Endothelial cell (in vitro differentiated cells): ENCODE measurements around the gene NDUFS4. TPM values are rescaled to one million over a fixed set of nuclear protein-coding genes. Genes with fewer than 3 reads are reported as not detected.

ENCODE experiments used
- DNase-seq: peaks from one replicate; pipeline ENCODE4 v3.0.0; 2021; ENCODE audit warnings: low spot score
- H3K27ac Mint-ChIP-seq: one replicate; pipeline ENCODE4 v1.8.0; 2021; ENCODE audit warnings: mixed read lengths, inconsistent platforms; ENCODE audit not compliant: unreplicated experiment
- H3K27me3 Mint-ChIP-seq: one replicate; pipeline ENCODE4 v1.8.0; 2021; ENCODE audit warnings: mild to moderate bottlenecking, moderate library complexity, mixed read lengths, inconsistent platforms; ENCODE audit not compliant: unreplicated experiment
- H3K36me3 Mint-ChIP-seq: one replicate; pipeline ENCODE4 v1.8.0; 2021; ENCODE audit warnings: mild to moderate bottlenecking, low read depth, mixed read lengths, inconsistent platforms; ENCODE audit not compliant: unreplicated experiment
- H3K4me1 Mint-ChIP-seq: one replicate; pipeline ENCODE4 v1.8.0; 2021; ENCODE audit warnings: mild to moderate bottlenecking, mixed read lengths, inconsistent platforms; ENCODE audit not compliant: unreplicated experiment
- H3K4me3 Mint-ChIP-seq: one replicate; pipeline ENCODE4 v1.8.0; 2021; ENCODE audit warnings: mild to moderate bottlenecking, mixed read lengths, inconsistent platforms; ENCODE audit not compliant: unreplicated experiment
- H3K9me3 Mint-ChIP-seq: one replicate; pipeline ENCODE4 v1.8.0; 2021; ENCODE audit warnings: mixed read lengths, inconsistent platforms; ENCODE audit not compliant: unreplicated experiment
- CTCF ChIP-seq: fragments of 200-600 bp; sonication (generic); IDR thresholded peaks from one replicate; pipeline ENCODE4 v1.5.0; 2021; ENCODE audit warnings: antibody characterized with exemption; ENCODE audit not compliant: unreplicated experiment
- total RNA-seq: library from RNA; stranded (reverse); fragmentation: NEBNext Ultra II Directional; extraction: Animal tissue kit (Norgen Biotek cat#: 25700); gene quantifications from one replicate; pipeline ENCODE4 v1.2.1, GENCODE V29; 2021; ENCODE audit not compliant: unreplicated experiment

Gene NDUFS4
- total RNA-seq, 1 donor from 2014 or later: 88.8 TPM

- no peak for TF ChIP-seq CTCF
- H3K36me3 Mint-ChIP-seq: no peaks in the 10 kb centered on the region
Measured at GRCh38 chr5:53549792-53550191, 10.6 kb upstream of the NDUFS4 start.

GRCh38 chr5:53552561-53552960 is 7.9 kb upstream of the NDUFS4 start:
- no peak for DNase-seq
- Mint-ChIP-seq H3K4me3 (no peak overlapping the region), H3K27me3 (no peaks in the 10 kb centered on the region), H3K9me3 (no peaks in the 10 kb centered on the region), H3K27ac (no peak overlapping the region), H3K36me3 (no peaks in the 10 kb centered on the region), H3K4me1 (peaks cover 12% of the 10 kb centered on the region)
- TF ChIP-seq CTCF: no peak

More at GRCh38 chr5:53549792-53550191, 10.6 kb upstream of the NDUFS4 start:
- Mint-ChIP-seq H3K9me3 (no peaks in the 10 kb centered on the region), H3K4me3 (no peak overlapping the region), H3K27me3 (no peaks in the 10 kb centered on the region), H3K27ac (no peak overlapping the region), H3K4me1 (peaks cover 25% of the 10 kb centered on the region)
- no peak for DNase-seq

- no peak for DNase-seq
Measured at GRCh38 chr5:53554444-53554843, 6.0 kb upstream of the NDUFS4 start.

GRCh38 chr5:53555160-53555559 is 5.3 kb upstream of the NDUFS4 start:
- H3K27ac Mint-ChIP-seq: no peak overlapping the region
- H3K9me3 Mint-ChIP-seq: no peaks in the 10 kb centered on the region
- H3K27me3 Mint-ChIP-seq: no peaks in the 10 kb centered on the region
- DNase-seq: no peak
- no peak for TF ChIP-seq CTCF
- H3K4me1 Mint-ChIP-seq: peaks cover 6% of the 10 kb centered on the region
- H3K4me3 Mint-ChIP-seq: no peak overlapping the region
- no peaks in the 10 kb centered on the region for H3K36me3 Mint-ChIP-seq

More at GRCh38 chr5:53554444-53554843, 6.0 kb upstream of the NDUFS4 start:
- Mint-ChIP-seq H3K4me1 (peaks cover 6% of the 10 kb centered on the region), H3K27me3 (no peaks in the 10 kb centered on the region), H3K27ac (no peak overlapping the region), H3K4me3 (no peak overlapping the region), H3K9me3 (no peaks in the 10 kb centered on the region), H3K36me3 (no peaks in the 10 kb centered on the region)
- no peak for TF ChIP-seq CTCF

GRCh38 chr5:53556001-53556400 is 4.4 kb upstream of the NDUFS4 start:
- no peak overlapping the region for H3K4me3 Mint-ChIP-seq
- no peaks in the 10 kb centered on the region for H3K36me3 Mint-ChIP-seq
- H3K4me1 Mint-ChIP-seq: peaks cover 13% of the 10 kb centered on the region
- no peaks in the 10 kb centered on the region for H3K9me3 Mint-ChIP-seq
- H3K27me3 Mint-ChIP-seq: no peaks in the 10 kb centered on the region
- no peak for DNase-seq
- no peak for TF ChIP-seq CTCF
- H3K27ac Mint-ChIP-seq: no peak overlapping the region
